ENCODE measurements around the gene DAP. TPM values are rescaled to one million over a fixed set of nuclear protein-coding genes. Genes with fewer than 3 reads are reported as not detected.
A peak's percentile ranks its signal among the peaks of the same experiment; 100 is the strongest.

The DAP gene
- total and polyA plus RNA-seq, 12 donors = 14.2 to 52.5 (median 28.0) TPM

DNA sequence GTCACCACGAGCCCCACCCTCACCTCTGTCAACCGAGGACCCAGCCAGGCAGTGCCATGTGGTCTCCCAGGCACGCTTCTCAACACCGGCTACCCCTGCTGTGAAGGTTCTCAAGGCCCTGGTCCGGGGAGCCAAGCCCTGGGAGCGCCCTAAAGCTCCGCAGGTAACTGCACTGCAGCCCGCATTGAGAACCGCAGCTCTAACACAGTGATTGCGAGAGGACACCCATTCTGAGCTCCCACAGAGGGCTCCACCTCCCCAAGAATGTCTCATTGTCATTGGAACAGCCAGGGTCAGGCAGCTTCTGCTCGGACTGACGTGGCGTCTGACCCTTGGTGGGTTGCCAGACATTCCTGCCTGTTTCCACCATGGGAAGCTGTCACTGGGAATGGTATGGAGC, 108.9 kb downstream of the DAP start:
- intact Hi-C loops (cut with DNase I) = no loop called here
- H3K27me3 ChIP-seq = peaks cover 0 to 5% (median 0%) of the 10 kb centered on the region in 7 donors
- H3K27ac ChIP-seq = no peak overlapping the region
- TF ChIP-seq, protein P1, sequence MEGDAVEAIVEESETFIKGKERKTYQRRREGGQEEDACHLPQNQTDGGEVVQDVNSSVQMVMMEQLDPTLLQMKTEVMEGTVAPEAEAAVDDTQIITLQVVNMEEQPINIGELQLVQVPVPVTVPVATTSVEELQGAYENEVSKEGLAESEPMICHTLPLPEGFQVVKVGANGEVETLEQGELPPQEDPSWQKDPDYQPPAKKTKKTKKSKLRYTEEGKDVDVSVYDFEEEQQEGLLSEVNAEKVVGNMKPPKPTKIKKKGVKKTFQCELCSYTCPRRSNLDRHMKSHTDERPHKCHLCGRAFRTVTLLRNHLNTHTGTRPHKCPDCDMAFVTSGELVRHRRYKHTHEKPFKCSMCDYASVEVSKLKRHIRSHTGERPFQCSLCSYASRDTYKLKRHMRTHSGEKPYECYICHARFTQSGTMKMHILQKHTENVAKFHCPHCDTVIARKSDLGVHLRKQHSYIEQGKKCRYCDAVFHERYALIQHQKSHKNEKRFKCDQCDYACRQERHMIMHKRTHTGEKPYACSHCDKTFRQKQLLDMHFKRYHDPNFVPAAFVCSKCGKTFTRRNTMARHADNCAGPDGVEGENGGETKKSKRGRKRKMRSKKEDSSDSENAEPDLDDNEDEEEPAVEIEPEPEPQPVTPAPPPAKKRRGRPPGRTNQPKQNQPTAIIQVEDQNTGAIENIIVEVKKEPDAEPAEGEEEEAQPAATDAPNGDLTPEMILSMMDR (IDR thresholded peaks at IDR 0.05) = no peak
- DNase-seq (no peak), ATAC-seq (peak in 2 of 8 donors; percentile 18 to 25)
- no peak overlapping the region for H3K4me3 ChIP-seq
- no peaks in the 10 kb centered on the region for H3K9me3 ChIP-seq
- 75 to 85% methylated on average over 13 of the region's 13 CpGs for WGBS, 2 donors
- peaks cover 0 to 17% (median 8%) of the 10 kb centered on the region in 9 donors for H3K4me1 ChIP-seq
- peaks cover 0 to 41% (median 0%) of the 10 kb centered on the region in 9 donors for H3K36me3 ChIP-seq

DNA sequence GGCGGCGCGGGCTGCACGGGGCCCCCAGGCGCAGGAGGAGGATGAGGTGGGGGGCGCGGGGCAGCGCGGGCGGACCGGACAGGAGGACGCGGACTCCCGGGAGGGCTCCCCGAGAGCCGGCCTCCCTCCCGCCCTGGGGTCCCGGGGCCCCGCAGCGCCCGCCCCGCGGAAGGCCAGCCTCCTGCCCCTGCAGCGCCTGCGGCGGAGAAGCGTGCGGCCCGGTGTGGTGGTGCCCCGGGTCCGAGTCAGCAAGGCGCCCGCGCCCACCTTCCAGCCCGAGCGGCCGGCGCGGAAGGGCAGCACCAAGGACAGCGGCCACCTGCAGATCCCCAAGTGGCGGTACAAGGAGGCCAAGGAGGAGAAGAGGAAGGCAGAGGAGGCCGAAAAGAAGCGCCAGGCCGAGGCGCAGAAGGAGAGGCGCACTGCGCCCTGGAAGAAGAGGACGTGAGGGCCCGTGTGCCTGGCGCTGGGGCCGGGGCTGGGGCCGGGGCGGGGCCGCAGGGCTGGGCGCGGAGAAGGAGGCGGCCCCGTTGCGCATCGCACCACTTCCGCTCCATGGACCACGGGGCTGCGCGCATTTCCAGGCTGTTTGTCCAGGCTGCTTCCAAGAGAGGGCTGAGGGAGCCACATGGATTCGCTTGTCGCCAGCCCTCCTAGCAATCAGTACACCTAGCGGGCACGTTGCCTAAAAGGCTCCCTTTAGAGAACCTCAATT, 111.2 kb downstream of the DAP start:
- intact Hi-C loops (cut with DNase I) = no loop called here
- H3K4me1 ChIP-seq = peaks cover 0 to 15% (median 8%) of the 10 kb centered on the region in 9 donors
- peaks cover 0 to 5% (median 0%) of the 10 kb centered on the region in 7 donors for H3K27me3 ChIP-seq
- DNase-seq = no peak
- H3K27ac ChIP-seq = no peak overlapping the region
- TF ChIP-seq, protein P1 (IDR thresholded peaks at IDR 0.05) = no peak
- no peaks in the 10 kb centered on the region for H3K9me3 ChIP-seq
- H3K36me3 ChIP-seq = peaks cover 0 to 27% (median 0%) of the 10 kb centered on the region in 9 donors
- ATAC-seq = peak in 1 of 8 donors; percentile 20
- H3K4me3 ChIP-seq = no peak overlapping the region
- WGBS, 2 donors = 65 to 69% methylated on average over 65 to 68 of the region's 68 CpGs

DNA sequence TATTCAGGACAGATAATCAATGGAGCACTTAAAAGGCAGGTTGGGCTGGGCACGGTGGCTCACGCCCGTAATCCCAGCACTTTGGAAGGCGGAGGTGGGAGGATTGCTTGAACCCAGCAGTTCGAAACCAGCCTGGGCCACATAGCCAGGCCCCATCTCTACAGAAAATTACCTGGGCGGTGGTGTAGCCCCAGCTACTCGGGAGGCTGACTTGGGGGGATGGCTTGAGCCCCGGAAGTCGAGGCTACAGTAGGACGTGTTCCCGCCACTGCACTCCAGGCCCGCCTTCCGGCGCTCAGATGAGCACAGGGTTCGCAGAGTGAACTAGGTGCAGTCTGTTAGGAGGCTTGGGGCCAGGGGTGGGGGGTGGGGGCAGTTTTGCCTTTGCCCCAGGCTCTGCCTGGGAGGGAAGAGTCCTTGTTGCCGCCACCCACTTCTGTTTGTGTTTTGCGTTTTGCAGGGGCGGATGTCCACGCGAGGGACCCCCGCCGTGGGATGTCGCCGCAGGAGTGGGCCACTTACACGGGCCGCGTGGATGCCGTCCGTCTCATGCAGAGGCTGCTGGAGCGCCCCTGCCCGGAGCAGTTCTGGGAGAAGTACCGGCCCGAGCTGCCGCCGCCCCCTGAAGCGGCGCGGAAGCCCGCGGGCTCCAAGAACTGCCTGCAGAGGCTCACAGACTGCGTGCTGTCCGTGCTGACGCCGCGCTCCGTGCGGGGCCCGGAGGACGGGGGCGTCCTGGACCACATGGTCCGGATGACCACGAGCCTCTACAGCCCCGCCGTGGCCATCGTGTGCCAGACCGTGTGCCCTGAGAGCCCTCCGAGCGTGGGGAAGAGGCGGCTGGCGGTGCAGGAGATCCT, 112.0 kb downstream of the DAP start:
- DNase-seq (no peak), ATAC-seq (no peak)
- Histone ChIP-seq H3K36me3 (peaks cover 0 to 27% (median 0%) of the 10 kb centered on the region in 9 donors), H3K4me3 (no peak overlapping the region), H3K27ac (no peak overlapping the region), H3K27me3 (peaks cover 0 to 5% (median 0%) of the 10 kb centered on the region in 7 donors), H3K9me3 (no peaks in the 10 kb centered on the region), H3K4me1 (peaks cover 0 to 14% (median 8%) of the 10 kb centered on the region in 9 donors)
- intact Hi-C loops (cut with DNase I) = no loop called here
- TF ChIP-seq, protein P1 (IDR thresholded peaks at IDR 0.05) = no peak
- WGBS, 2 donors = 72 to 77% methylated on average over 59 to 60 of the region's 60 CpGs

DNA sequence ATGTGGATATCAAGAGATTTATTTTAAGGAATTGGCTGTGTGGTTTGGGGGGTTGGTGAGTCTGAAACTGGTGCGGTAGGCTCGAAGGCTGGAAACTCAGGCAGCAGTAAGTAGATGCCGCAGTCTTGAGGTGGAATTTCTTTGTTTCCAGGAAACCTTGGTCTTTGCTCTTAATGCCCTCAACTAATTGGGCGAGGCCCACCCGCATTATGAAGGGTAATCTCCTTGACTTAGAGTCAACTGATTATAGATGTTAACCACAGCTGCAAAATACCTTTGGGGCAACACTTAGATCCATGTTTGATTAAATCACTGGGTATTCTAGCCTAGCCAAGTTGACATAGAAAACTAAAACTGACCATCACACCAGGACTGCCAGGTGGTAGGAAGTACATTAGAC, 113.4 kb downstream of the DAP start:
- Histone ChIP-seq H3K4me3 (no peak overlapping the region), H3K36me3 (peaks cover 0 to 24% (median 0%) of the 10 kb centered on the region in 9 donors), H3K27ac (no peak overlapping the region), H3K9me3 (no peaks in the 10 kb centered on the region), H3K4me1 (peaks cover 0 to 7% (median 0%) of the 10 kb centered on the region in 9 donors), H3K27me3 (peaks cover 0 to 5% (median 0%) of the 10 kb centered on the region in 7 donors)
- no peak for ATAC-seq
- TF ChIP-seq, protein P1 (IDR thresholded peaks at IDR 0.05) = no peak
- DNase-seq = no peak
- intact Hi-C loops (cut with DNase I) = no loop called here
- 97 to 100% methylated on average over 5 of the region's 5 CpGs for WGBS, 2 donors
